HG03060 (cell line): ENCODE results near the gene RAP1A.

Experiments used
- ATAC-seq: cut with Tn5 transposase; IDR thresholded peaks from one replicate; pipeline ENCODE4 v1.9.1; 2021; ENCODE audit warnings: low read depth, moderate number of reproducible peaks; ENCODE audit not compliant: unreplicated experiment

Gene RAP1A

DNA sequence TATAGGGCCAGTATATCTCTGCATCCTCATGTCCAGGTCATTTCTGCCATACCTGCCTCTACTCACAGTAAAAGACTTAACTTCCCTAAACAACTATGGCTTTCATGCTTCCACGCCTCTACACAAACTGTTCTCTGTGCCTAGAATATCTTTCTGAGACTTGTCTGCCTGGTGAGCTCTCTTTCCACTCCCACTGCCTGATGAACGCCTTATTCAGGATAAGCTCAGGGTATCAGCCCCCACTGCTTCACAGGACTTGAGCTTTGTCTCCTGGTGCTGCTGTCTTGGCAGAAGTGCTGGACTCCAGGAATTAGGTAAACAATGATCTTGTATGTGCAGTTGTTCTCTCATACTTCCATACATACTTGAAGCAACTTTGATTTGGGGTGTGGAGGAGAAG is 131.3 kb downstream of the RAP1A start:
- ATAC-seq: no peak

DNA sequence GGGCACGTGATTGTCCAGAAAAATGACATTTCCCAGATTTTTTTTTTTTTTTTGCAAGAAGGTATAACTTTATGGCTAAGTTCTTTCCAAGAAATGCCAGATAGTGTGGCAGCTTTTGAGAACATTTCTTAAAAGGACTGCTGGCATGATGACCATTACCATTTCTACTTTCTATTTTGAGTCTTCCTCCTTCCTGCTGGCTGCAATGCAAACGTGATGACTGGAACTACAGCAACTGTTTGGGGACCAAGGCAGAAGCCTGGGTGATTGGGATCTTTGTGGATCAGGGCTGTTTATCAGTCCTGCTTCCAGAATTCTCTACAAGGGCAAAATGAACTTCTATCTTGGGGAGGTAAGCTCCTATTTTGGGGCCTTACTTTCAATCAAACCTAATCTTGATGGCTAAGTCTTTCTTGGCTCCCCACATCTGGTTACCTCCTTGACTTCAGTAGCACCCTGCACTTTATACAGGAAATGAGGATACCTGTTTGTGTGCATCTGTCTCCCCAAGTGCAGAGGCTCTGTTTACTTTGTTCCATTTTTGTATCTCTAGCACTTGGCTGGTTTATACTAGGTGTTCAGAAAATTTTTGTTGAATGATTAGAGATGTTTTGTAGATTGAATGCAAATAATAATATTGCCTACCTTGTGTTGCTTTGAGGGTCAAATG is 132.5 kb downstream of the RAP1A start:
- ATAC-seq: no peak

DNA sequence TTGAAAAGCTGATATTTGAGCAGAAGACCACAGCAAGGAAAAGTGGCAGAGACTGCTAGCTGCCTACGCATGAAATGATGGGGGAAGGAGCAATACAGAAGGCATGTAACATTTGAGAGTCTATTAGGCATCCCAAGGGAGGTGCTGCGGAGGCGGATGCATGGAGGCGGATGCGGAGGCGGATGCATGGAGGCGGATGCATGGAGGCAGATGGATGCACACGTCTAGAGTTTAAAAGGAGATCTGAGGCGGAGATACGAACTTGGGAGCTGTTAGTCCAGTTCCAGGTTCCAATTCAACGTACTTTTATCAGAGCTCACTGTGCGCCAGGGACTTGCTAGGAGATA is 135.4 kb downstream of the RAP1A start:
- ATAC-seq: no peak

DNA sequence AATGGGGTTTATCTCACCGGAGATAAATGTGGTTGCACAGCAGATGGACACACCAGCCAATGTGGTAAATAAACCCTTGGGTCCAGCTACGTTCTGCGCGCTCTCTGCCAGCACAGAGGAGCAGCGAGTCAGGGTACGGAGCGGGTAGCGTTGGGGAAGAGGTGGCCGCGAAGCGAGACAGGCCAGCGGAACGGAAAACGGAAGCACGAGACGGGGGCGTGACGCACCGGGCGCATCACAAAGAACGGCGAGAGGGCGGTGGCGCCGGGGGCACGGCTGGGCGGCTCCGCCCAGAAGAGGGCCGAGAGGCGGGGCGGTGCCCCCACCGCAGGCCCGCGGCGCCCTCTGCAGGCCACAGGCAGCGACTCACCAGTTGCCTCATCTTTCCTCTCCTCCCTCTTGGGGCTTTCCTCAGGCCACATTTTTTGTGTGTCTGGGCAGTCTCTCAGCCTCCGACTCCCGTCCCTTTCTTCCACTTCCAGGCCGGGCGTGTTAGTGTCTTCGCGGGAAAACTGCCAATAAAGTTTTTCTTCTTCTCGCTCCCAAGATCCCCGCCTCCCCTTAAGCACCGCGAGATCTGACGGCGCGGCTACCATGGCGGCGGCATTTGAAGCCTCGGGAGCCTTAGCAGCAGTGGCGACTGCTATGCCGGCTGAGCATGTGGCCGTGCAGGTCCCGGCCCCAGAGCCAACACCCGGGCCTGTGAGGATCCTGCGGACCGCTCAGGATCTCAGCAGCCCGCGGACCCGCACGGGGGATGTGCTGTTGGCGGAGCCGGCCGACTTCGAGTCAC is 135.9 kb downstream of the RAP1A start, which contains the start of gene DDX20:
DDX20 (plus strand) TSS at position 571 of the 793 bp plus-strand sequence; CDS start at position 595, 24 bp downstream.
- peak; percentile 57 for ATAC-seq

DNA sequence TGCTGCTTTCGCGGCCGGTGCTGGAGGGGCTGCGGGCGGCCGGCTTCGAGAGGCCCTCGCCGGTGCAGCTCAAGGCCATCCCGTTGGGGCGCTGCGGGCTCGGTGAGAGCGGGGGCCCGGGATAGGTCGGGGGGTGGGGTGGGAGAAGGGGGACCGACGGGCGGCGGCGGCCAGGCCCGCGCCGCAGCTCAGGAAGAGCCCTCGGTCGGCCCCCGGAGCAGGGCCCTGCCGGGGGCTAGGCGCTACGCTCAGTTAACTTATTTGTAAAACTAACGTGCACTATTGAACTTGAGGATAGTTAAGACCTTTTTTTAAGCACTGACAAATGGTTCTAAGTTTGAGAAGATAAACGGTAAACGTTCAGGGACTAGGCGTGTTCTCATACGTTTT is 136.5 kb downstream of the RAP1A start:
- ATAC-seq: no peak

DNA sequence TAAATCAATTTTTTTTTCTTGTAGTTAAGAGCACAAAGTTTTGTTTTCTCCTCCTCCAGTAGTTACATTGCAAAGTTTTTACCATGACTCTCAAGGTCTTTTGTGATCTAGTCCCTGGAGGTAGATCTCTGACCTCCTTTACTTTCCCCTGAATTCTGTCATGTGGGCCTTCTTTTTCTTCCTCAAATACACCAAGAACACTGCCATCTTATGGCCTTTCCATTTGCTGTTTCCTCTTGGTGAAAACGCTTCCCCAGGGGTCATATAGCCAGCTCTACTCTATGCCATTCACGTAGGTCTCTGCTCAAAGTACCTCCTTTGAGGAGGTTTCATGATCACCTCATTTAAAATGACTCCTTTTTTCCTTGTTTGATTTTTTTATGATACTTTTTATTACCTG is 138.8 kb downstream of the RAP1A start:
- no peak for ATAC-seq

DNA sequence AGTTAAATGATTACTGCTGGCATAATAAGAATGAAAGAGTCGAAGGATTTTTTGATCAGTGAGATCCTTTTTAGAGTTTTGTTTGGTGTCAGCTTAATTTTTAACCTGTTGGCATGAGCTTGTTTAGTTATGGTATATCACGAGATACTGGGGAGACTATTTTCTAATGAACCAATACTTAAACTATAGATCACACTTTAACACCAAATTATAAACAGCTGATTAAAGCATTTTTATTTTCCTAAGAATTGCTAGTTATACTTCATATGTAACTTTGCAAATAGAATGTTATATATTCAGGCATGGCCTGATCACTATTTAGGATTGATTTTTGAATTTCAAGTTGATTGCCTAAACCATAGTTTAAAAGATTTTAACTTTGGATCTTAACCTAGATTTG is 142.1 kb downstream of the RAP1A start:
- ATAC-seq: no peak

DNA sequence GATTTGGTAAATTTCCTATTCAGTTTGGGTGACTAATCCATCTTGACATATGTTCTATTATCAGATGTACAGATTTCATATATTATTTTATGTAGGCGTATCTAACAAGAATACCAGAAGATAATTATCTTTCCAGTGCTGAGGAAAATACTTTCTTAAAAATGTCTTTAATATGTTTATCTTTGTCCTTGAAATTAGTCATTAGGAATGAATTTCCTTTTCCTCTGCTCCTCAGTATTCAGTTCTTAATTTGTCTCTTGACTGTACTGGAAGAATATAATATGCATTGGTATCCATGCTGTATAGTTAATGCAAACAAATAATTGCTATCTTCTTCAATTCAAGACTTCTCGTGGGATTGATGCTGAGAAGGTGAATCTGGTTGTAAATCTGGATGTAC is 142.7 kb downstream of the RAP1A start:
- ATAC-seq: no peak
